Loucy (cell line): Measurements from ENCODE around the gene RAD51B.
"Not testable (repeated sequence)": the region's sequence is repeated elsewhere in the genome, so short reads cannot be mapped to it uniquely, and the experiment has no call there.

Experiments
- H2AFZ ChIP-seq: fragments of 200-600 bp; sonication (generic); 2 replicates; pipeline ENCODE4 v1.6.0; 2016; ENCODE audit warnings: antibody characterized with exemption, mild to moderate bottlenecking, low read length, moderate library complexity
- H3F3A ChIP-seq: fragments of 200-600 bp; 2 replicates; pipeline ENCODE4 v1.6.0; 2016; ENCODE audit warnings: antibody characterized with exemption, low read depth, mild to moderate bottlenecking
- H3K27me3 ChIP-seq: fragments of 200-600 bp; sonication (generic); 2 replicates; pipeline ENCODE4 v1.6.1; 2014; ENCODE audit warnings: low read length, mild to moderate bottlenecking; ENCODE audit not compliant: insufficient read depth, poor library complexity, severe bottlenecking
- H3K36me3 ChIP-seq: fragments of 200-600 bp; sonication (generic); 2 replicates; pipeline ENCODE4 v1.6.1; 2016; ENCODE audit warnings: low read length; ENCODE audit not compliant: insufficient read depth
- H3K4me1 ChIP-seq: fragments of 200-600 bp; sonication (generic); 2 replicates; pipeline ENCODE4 v1.5.1; 2014; ENCODE audit warnings: low read length, mild to moderate bottlenecking; ENCODE audit not compliant: insufficient read depth, poor library complexity, severe bottlenecking
- H3K4me2 ChIP-seq: fragments of 200-600 bp; sonication (generic); 2 replicates; pipeline ENCODE4 v1.6.0; 2014; ENCODE audit warnings: antibody characterized with exemption, low read length, low read depth, mild to moderate bottlenecking; ENCODE audit not compliant: poor library complexity, severe bottlenecking
- H3K4me3 ChIP-seq: fragments of 200-600 bp; sonication (generic); 2 replicates; pipeline ENCODE4 v1.5.1; 2014; ENCODE audit warnings: low read length, mild to moderate bottlenecking, mixed read lengths; ENCODE audit not compliant: poor library complexity, severe bottlenecking
- H3K79me2 ChIP-seq: fragments of 200-600 bp; sonication (generic); 2 replicates; pipeline ENCODE4 v1.6.1; 2014; ENCODE audit warnings: low read length; ENCODE audit not compliant: insufficient read depth
- H3K9ac ChIP-seq: fragments of 200-600 bp; sonication (generic); 2 replicates; pipeline ENCODE4 v1.6.0; 2014; ENCODE audit warnings: mild to moderate bottlenecking, low read depth, low read length, moderate library complexity; ENCODE audit not compliant: poor library complexity, severe bottlenecking
- H3K9me2 ChIP-seq: fragments of 200-600 bp; sonication (generic); replicated peaks from 2 replicates; pipeline ENCODE4 v1.6.1; 2016; ENCODE audit warnings: low read depth, low read length, mixed read lengths
- H3K9me3 ChIP-seq: fragments of 200-600 bp; sonication (generic); 2 replicates; pipeline ENCODE4 v1.6.1; 2014; ENCODE audit warnings: mild to moderate bottlenecking, antibody characterized with exemption, low read length, low read depth; ENCODE audit not compliant: insufficient read depth
- H4K20me1 ChIP-seq: fragments of 200-600 bp; sonication (generic); 2 replicates; pipeline ENCODE4 v1.6.0; 2014; ENCODE audit warnings: antibody characterized with exemption, low read length, mild to moderate bottlenecking; ENCODE audit not compliant: insufficient read depth, poor library complexity, severe bottlenecking
- EZH2phosphoT487 ChIP-seq: fragments of 200-600 bp; IDR thresholded peaks from 2 replicates; pipeline ENCODE4 v1.6.1; 2018; ENCODE audit warnings: antibody characterized with exemption, mild to moderate bottlenecking, moderate library complexity, borderline replicate concordance
- TF ChIP-seq, protein P1 (sequence below): fragments of 200-600 bp; sonication (generic); conservative IDR thresholded peaks from 2 replicates; pipeline ENCODE4 v1.5.1; 2014; ENCODE audit warnings: mild to moderate bottlenecking, antibody characterized with exemption, low read length

RAD51B gene

DNA sequence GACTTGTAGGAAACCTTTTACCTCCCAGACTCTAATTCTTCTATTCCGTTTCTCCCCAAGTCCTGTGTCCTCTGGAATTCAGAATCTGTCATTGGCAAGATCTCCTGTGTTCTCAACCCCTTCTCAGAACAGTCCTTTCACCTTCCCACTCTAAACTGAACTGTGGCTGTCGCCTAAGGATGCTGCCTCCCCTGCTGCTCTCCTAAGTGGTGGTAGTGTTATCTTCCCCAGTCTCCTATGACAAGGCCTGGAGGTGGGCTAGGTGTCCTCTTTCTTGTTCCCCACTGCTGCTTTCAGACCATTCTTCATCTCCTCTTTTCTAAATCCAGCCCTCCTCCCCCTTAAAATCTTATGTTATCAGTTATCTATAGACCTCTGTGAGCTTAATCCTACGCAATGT lies 397.4 kb downstream of the RAD51B start:
- Histone ChIP-seq H2AFZ (no peak overlapping the region), H3K9me2 (no peaks in the 10 kb centered on the region), H3K4me3 (no peak overlapping the region), H3K4me2 (no peak overlapping the region), H3K36me3 (no peaks in the 10 kb centered on the region), H3K9me3 (no peaks in the 10 kb centered on the region), H3K79me2 (no peaks in the 10 kb centered on the region), H3K9ac (no peak overlapping the region), H4K20me1 (no peaks in the 10 kb centered on the region), H3K27me3 (no peaks in the 10 kb centered on the region), H3F3A (no peaks in the 10 kb centered on the region), H3K4me1 (peaks cover 36% of the 10 kb centered on the region)
- TF ChIP-seq, protein P1, sequence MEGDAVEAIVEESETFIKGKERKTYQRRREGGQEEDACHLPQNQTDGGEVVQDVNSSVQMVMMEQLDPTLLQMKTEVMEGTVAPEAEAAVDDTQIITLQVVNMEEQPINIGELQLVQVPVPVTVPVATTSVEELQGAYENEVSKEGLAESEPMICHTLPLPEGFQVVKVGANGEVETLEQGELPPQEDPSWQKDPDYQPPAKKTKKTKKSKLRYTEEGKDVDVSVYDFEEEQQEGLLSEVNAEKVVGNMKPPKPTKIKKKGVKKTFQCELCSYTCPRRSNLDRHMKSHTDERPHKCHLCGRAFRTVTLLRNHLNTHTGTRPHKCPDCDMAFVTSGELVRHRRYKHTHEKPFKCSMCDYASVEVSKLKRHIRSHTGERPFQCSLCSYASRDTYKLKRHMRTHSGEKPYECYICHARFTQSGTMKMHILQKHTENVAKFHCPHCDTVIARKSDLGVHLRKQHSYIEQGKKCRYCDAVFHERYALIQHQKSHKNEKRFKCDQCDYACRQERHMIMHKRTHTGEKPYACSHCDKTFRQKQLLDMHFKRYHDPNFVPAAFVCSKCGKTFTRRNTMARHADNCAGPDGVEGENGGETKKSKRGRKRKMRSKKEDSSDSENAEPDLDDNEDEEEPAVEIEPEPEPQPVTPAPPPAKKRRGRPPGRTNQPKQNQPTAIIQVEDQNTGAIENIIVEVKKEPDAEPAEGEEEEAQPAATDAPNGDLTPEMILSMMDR: no peak
- TF ChIP-seq EZH2phosphoT487: no peak

DNA sequence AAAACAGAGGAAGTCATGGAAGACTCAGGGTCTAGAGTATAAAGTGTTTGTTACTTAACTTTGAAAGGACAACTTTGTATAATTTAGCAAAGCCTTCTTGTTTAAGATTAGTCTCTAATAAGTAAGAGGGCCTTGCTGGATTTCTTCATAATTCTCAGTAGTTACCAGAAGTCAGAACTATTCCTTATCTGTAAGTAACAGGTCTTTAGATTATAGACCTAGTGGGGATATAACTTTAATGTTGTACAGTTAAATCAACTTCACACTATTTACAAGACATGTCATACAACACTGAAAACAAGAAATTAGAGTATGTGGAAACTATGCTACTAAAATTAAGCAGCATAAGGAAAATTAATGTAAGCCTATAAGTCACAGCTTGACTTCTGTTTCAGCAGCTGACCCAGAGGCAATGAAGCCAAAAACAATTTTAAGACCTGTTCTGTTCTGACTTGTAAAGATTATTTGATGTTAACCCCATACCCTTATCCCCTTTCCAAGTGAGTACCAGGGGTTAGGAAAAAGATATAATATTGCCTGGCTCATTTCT lies 398.3 kb downstream of the RAD51B start:
- Histone ChIP-seq H3K36me3 (no peaks in the 10 kb centered on the region), H3K9me2 (no peaks in the 10 kb centered on the region), H3K4me3 (no peak overlapping the region), H2AFZ (no peak overlapping the region), H3K9ac (no peak overlapping the region), H3F3A (no peaks in the 10 kb centered on the region), H3K4me1 (peaks cover 36% of the 10 kb centered on the region), H3K9me3 (no peaks in the 10 kb centered on the region), H3K4me2 (no peak overlapping the region), H3K79me2 (no peaks in the 10 kb centered on the region), H4K20me1 (no peaks in the 10 kb centered on the region), H3K27me3 (no peaks in the 10 kb centered on the region)
- TF ChIP-seq EZH2phosphoT487: no peak
- TF ChIP-seq, protein P1: no peak

DNA sequence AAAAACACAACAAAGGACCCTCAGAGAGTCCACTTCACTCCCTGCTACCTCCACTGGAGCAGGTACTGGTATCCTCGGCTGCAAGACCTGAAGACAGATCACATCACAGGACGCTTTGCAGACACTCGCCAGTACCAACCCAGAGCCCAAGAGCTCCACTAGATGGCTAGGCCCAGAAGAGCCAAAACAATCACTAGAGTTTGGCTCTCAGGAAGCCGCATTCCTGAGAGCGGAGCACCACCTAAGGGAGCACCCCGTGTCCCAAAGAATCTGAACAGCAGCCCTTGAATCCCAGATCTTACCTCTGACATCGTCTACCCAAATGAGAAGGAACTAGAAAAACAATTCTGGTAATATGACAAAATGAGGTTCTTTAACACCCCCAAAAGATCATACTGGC lies 399.8 kb downstream of the RAD51B start:
- Histone ChIP-seq H3K9me3 (no peaks in the 10 kb centered on the region), H3K4me1 (peaks cover 34% of the 10 kb centered on the region), H3K4me3 (no peak overlapping the region), H3F3A (no peaks in the 10 kb centered on the region), H3K27me3 (no peaks in the 10 kb centered on the region), H3K4me2 (no peak overlapping the region), H3K9ac (no peak overlapping the region), H3K79me2 (no peaks in the 10 kb centered on the region), H4K20me1 (no peaks in the 10 kb centered on the region), H3K36me3 (no peaks in the 10 kb centered on the region), H2AFZ (no peak overlapping the region), H3K9me2 (no peaks in the 10 kb centered on the region)
- TF ChIP-seq EZH2phosphoT487: no peak
- TF ChIP-seq, protein P1: no peak

DNA sequence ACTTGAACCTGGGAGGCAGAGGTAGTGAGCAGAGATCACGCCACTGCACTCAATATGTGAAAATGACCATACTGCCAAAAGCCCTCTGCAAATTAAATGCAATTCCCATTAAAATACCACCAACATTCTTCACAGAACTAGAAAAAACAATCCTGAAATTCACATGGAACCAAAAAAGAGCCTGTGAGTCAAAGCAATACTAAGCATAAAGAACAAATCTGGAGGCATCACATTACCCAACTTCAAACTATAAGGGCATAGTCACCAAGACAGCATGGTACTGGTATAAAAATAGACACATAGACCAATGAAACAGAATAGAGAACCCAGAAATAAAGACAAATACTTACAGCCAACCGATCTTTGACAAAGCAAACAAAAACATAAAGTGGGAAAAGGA lies 401.5 kb downstream of the RAD51B start:
- H3K79me2 ChIP-seq, H3K9me3 ChIP-seq, H3K9ac ChIP-seq, H3K27me3 ChIP-seq, H3F3A ChIP-seq, H2AFZ ChIP-seq, H3K4me3 ChIP-seq, H3K36me3 ChIP-seq, H3K9me2 ChIP-seq, H3K4me2 ChIP-seq, H4K20me1 ChIP-seq: not testable (repeated sequence)
- peaks cover 17% of the 10 kb centered on the region for H3K4me1 ChIP-seq
